Liver (tissue), 9 donors: ENCODE results near the gene RBKS. TPM values are rescaled to one million over a fixed set of nuclear protein-coding genes. Genes with fewer than 3 reads are reported as not detected.

ENCODE experiments used
- DNase-seq: peaks from one replicate; pipeline ENCODE4 v3.0.0-alpha.2; 2017; ENCODE audit warnings: low spot score
- H3K27ac ChIP-seq, 2 donors: one replicate each; pipeline ENCODE4 v1.7.0; 2013; ENCODE audit warnings: inconsistent platforms in 2 of 2, low read length in 2 of 2, control low read depth in 1 of 2, low read depth in 1 of 2, mild to moderate bottlenecking in 1 of 2
- H3K27me3 ChIP-seq, 4 donors: one replicate each; pipeline versions ENCODE4 v1.6.1 to v1.7.0; 2013; ENCODE audit warnings: low read length in 3 of 4, inconsistent platforms in 1 of 4, mild to moderate bottlenecking in 1 of 4, moderate library complexity in 1 of 4; ENCODE audit not compliant: control insufficient read depth in 4 of 4, insufficient read depth in 4 of 4
- H3K36me3 ChIP-seq, 4 donors: one replicate each; pipeline versions ENCODE4 v1.6.1 to v1.7.0; 2013; ENCODE audit warnings: low read length in 3 of 4, mild to moderate bottlenecking in 3 of 4, low read depth in 1 of 4, moderate library complexity in 1 of 4; ENCODE audit not compliant: control insufficient read depth in 4 of 4, insufficient read depth in 3 of 4
- H3K4me1 ChIP-seq, 4 donors: one replicate each; pipeline versions ENCODE4 v1.6.1 to v1.7.0; 2013; ENCODE audit warnings: low read length in 3 of 4, mild to moderate bottlenecking in 3 of 4, moderate library complexity in 1 of 4; ENCODE audit not compliant: control insufficient read depth in 4 of 4, insufficient read depth in 4 of 4
- H3K4me3 ChIP-seq, 3 donors: one replicate each; pipeline versions ENCODE4 v1.6.1 to v1.7.0; 2013; ENCODE audit warnings: low read length in 3 of 3, control low read depth in 1 of 3, low read depth in 1 of 3, mild to moderate bottlenecking in 1 of 3
- H3K9ac ChIP-seq, 2 donors: one replicate each; pipeline ENCODE4 v1.7.0; 2013; ENCODE audit warnings: low read length in 2 of 2, mild to moderate bottlenecking in 2 of 2, moderate library complexity in 2 of 2, control low read depth in 1 of 2, low read depth in 1 of 2
- H3K9me3 ChIP-seq, 4 donors: one replicate each; pipeline versions ENCODE4 v1.6.1 to v1.7.0; 2013; ENCODE audit warnings: low read length in 3 of 4; ENCODE audit not compliant: control insufficient read depth in 4 of 4
- EGR1 ChIP-seq, 2 donors: IDR thresholded peaks; 2 replicates each; pipeline ENCODE4 v1.6.1; 2016 to 2018; ENCODE audit warnings: antibody characterized with exemption in 2 of 2, low read depth in 2 of 2
- FOXA1 ChIP-seq: IDR thresholded peaks from 2 replicates; pipeline ENCODE4 v1.6.1; 2016; ENCODE audit warnings: antibody characterized with exemption
- FOXA2 ChIP-seq: IDR thresholded peaks from 2 replicates; pipeline ENCODE4 v1.6.1; 2016; ENCODE audit warnings: antibody characterized with exemption
- GABPA ChIP-seq, 2 donors: IDR thresholded peaks in 1 of 2; conservative IDR thresholded peaks in 1 of 2; 2 replicates each; pipeline ENCODE4 v1.6.1; 2016; ENCODE audit warnings: antibody characterized with exemption in 2 of 2, mild to moderate bottlenecking in 1 of 2, moderate library complexity in 1 of 2
- HNF4A ChIP-seq, 2 donors: conservative IDR thresholded peaks; 2 replicates each; pipeline ENCODE4 v1.6.1; 2016; ENCODE audit warnings: antibody characterized with exemption in 2 of 2, mild to moderate bottlenecking in 2 of 2
- HNF4G ChIP-seq: IDR thresholded peaks from 2 replicates; pipeline ENCODE4 v1.6.1; 2016; ENCODE audit warnings: antibody characterized with exemption
- JUND ChIP-seq, 2 donors: IDR thresholded peaks; 2 replicates each; pipeline ENCODE4 v1.6.1; 2016; ENCODE audit warnings: antibody characterized with exemption in 2 of 2
- NR2F2 ChIP-seq: IDR thresholded peaks from 2 replicates; pipeline ENCODE4 v1.6.1; 2016; ENCODE audit warnings: antibody characterized with exemption
- RAD21 ChIP-seq, 2 donors: IDR thresholded peaks; 2 replicates each; pipeline ENCODE4 v1.6.1; 2016; ENCODE audit warnings: antibody characterized with exemption in 2 of 2, mild to moderate bottlenecking in 2 of 2
- RXRA ChIP-seq, 2 donors: IDR thresholded peaks; 2 replicates each; pipeline ENCODE4 v1.6.1; 2017 to 2018; ENCODE audit warnings: antibody characterized with exemption in 2 of 2, mild to moderate bottlenecking in 1 of 2
- SP1 ChIP-seq: IDR thresholded peaks from 2 replicates; pipeline ENCODE4 v1.6.1; 2018; ENCODE audit warnings: antibody characterized with exemption, mild to moderate bottlenecking
- TAF1 ChIP-seq: conservative IDR thresholded peaks from 2 replicates; pipeline ENCODE4 v1.6.1; 2016; ENCODE audit warnings: antibody characterized with exemption, mild to moderate bottlenecking
- YY1 ChIP-seq: IDR thresholded peaks from 2 replicates; pipeline ENCODE4 v1.6.1; 2016; ENCODE audit warnings: antibody characterized with exemption, mild to moderate bottlenecking
- ZBTB33 ChIP-seq: IDR thresholded peaks from 2 replicates; pipeline ENCODE4 v1.6.1; 2016; ENCODE audit warnings: antibody characterized with exemption
- WGBS: extraction: QIAGEN DNeasy Blood & Tissue Kit; methylation state at CpG from one replicate; pipeline ENCODE4 v1.1.7; 2013; 5-methylcytosine and 5-hydroxymethylcytosine counted together
- polyA plus RNA-seq, 2 donors: library from polyadenylated mRNA; stranded (reverse) in 1 of 2; unstranded in 1 of 2; fragments of 200-250 nt in 1 of 2; fragments of >200 nt in 1 of 2; fragmentation: Nextera tagmentation in 1 of 2; extraction: Ambion mirVana in 1 of 2; gene quantifications; one replicate each; pipeline versions ENCODE4 v1.2.1 to v1.2.3, GENCODE V29; 2013 to 2015
- total RNA-seq, 2 donors: library from RNA; depleted of rRNA; stranded (reverse); fragments of >200 nt; gene quantifications; one replicate each; pipeline ENCODE4 v1.2.3, GENCODE V29; 2014
- TF ChIP-seq, protein P1 (sequence below): IDR thresholded peaks from 2 replicates; pipeline ENCODE4 v1.6.1; 2016; ENCODE audit warnings: antibody characterized with exemption, mild to moderate bottlenecking
- TF ChIP-seq, protein P2 (sequence below): IDR thresholded peaks from 2 replicates; pipeline ENCODE4 v1.6.1; 2016; ENCODE audit warnings: antibody characterized with exemption
- TF ChIP-seq, protein P3 (sequence below): IDR thresholded peaks from 2 replicates; pipeline ENCODE4 v1.6.1; 2016; ENCODE audit warnings: antibody characterized with exemption
- TF ChIP-seq, protein P4 (sequence below): fragments of 150-350 bp; IDR thresholded peaks from 2 replicates; pipeline ENCODE4 v1.5.1; 2017; ENCODE audit warnings: improper control_type of control experiment, low read depth, low read length; ENCODE audit not compliant: missing input control
- donor health status: healthy.
- donor health status: healthy.
- donor health status: healthy.
- donor health status: healthy.
- donor health status: healthy.

The RBKS gene
- total and polyA plus RNA-seq, 4 donors: 6.3 to 18.8 (median 15.2) TPM

DNA sequence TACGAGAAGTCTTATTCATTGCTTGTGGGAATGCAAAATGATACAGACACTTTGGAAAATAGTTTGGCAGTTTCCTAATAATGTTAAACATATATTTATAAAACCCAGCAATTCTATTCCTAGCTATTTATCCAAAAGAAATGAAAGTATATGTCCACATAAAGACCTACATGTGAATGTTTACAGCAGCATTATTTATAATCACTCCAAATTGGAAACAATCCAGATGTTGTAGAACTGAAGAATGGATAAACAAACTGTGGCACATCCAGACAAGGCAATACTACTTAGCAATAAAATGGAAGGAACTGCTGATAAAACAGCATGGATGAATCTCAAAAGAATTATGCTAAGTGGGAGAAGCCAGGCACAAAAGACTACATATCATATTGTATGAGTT, 99.4 kb downstream of the RBKS start:
- no peak overlapping the region for H3K4me3 ChIP-seq
- no peak overlapping the region for H3K27ac ChIP-seq
- no peaks in the 10 kb centered on the region for H3K4me1 ChIP-seq
- no peaks in the 10 kb centered on the region for H3K27me3 ChIP-seq
- H3K9ac ChIP-seq: no peak overlapping the region
- H3K36me3 ChIP-seq: peaks cover 0 to 2% (median 0%) of the 10 kb centered on the region in 4 donors
- DNase-seq: no peak
- H3K9me3 ChIP-seq: no peaks in the 10 kb centered on the region
- TF ChIP-seq TAF1 (no peak), NR2F2 (no peak)
- WGBS: 97% methylated on average over 1 of the region's 1 CpG

- Histone ChIP-seq H3K4me3 (no peak overlapping the region), H3K27me3 (no peaks in the 10 kb centered on the region), H3K27ac (no peak overlapping the region), H3K9ac (no peak overlapping the region), H3K36me3 (peaks cover 0 to 13% (median 7%) of the 10 kb centered on the region in 4 donors), H3K9me3 (no peaks in the 10 kb centered on the region), H3K4me1 (no peaks in the 10 kb centered on the region)
- 97% methylated on average over 1 of the region's 1 CpG for WGBS
- DNase-seq: no peak
- TF ChIP-seq EGR1 (IDR thresholded peaks at IDR 0.05; ENCODE audit: low read depth in 2 of 2) (no peak), SP1 (no peak), HNF4G (no peak), RXRA (IDR thresholded peaks at IDR 0.05) (no peak), HNF4A (conservative IDR thresholded peaks at IDR 0.05) (no peak), FOXA2 (no peak), GABPA (IDR thresholded peaks at IDR 0.05 in 1 of 2, conservative IDR thresholded peaks at IDR 0.05 in 1 of 2) (no peak), TAF1 (no peak), YY1 (no peak), NR2F2 (no peak), JUND (IDR thresholded peaks at IDR 0.05) (no peak), ZBTB33 (no peak), FOXA1 (no peak), RAD21 (IDR thresholded peaks at IDR 0.05) (no peak)
- TF ChIP-seq, protein P1, sequence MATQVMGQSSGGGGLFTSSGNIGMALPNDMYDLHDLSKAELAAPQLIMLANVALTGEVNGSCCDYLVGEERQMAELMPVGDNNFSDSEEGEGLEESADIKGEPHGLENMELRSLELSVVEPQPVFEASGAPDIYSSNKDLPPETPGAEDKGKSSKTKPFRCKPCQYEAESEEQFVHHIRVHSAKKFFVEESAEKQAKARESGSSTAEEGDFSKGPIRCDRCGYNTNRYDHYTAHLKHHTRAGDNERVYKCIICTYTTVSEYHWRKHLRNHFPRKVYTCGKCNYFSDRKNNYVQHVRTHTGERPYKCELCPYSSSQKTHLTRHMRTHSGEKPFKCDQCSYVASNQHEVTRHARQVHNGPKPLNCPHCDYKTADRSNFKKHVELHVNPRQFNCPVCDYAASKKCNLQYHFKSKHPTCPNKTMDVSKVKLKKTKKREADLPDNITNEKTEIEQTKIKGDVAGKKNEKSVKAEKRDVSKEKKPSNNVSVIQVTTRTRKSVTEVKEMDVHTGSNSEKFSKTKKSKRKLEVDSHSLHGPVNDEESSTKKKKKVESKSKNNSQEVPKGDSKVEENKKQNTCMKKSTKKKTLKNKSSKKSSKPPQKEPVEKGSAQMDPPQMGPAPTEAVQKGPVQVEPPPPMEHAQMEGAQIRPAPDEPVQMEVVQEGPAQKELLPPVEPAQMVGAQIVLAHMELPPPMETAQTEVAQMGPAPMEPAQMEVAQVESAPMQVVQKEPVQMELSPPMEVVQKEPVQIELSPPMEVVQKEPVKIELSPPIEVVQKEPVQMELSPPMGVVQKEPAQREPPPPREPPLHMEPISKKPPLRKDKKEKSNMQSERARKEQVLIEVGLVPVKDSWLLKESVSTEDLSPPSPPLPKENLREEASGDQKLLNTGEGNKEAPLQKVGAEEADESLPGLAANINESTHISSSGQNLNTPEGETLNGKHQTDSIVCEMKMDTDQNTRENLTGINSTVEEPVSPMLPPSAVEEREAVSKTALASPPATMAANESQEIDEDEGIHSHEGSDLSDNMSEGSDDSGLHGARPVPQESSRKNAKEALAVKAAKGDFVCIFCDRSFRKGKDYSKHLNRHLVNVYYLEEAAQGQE: no peak
- TF ChIP-seq, protein P2, sequence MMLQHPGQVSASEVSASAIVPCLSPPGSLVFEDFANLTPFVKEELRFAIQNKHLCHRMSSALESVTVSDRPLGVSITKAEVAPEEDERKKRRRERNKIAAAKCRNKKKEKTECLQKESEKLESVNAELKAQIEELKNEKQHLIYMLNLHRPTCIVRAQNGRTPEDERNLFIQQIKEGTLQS: no peak
- TF ChIP-seq, protein P3, sequence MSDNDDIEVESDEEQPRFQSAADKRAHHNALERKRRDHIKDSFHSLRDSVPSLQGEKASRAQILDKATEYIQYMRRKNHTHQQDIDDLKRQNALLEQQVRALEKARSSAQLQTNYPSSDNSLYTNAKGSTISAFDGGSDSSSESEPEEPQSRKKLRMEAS: no peak
- TF ChIP-seq, protein P4, sequence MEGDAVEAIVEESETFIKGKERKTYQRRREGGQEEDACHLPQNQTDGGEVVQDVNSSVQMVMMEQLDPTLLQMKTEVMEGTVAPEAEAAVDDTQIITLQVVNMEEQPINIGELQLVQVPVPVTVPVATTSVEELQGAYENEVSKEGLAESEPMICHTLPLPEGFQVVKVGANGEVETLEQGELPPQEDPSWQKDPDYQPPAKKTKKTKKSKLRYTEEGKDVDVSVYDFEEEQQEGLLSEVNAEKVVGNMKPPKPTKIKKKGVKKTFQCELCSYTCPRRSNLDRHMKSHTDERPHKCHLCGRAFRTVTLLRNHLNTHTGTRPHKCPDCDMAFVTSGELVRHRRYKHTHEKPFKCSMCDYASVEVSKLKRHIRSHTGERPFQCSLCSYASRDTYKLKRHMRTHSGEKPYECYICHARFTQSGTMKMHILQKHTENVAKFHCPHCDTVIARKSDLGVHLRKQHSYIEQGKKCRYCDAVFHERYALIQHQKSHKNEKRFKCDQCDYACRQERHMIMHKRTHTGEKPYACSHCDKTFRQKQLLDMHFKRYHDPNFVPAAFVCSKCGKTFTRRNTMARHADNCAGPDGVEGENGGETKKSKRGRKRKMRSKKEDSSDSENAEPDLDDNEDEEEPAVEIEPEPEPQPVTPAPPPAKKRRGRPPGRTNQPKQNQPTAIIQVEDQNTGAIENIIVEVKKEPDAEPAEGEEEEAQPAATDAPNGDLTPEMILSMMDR: no peak
These were observed 107.5 kb downstream of the RBKS start for GRCh38 chr2:27782701-27783100.
